K562 (cell line): ENCODE results near the gene LMNA.

Experiments used
- ATF7 ChIP-seq: fragments of 450-650 bp; IDR thresholded peaks from 2 replicates; pipeline ENCODE4 v1.7.1; 2014; ENCODE audit warnings: mild to moderate bottlenecking, moderate library complexity
- CTCF ChIP-seq, 3 experiments: IDR thresholded peaks in 2 of 3; conservative IDR thresholded peaks in 1 of 3; 2 replicates each; pipeline ENCODE4 v1.5.1; 2011 to 2012; ENCODE audit warnings: low read length in 3 of 3, mild to moderate bottlenecking in 3 of 3, control low read depth in 2 of 3, improper control_type of control experiment in 1 of 3, inconsistent platforms in 1 of 3, low read depth in 1 of 3, mixed read lengths in 1 of 3, moderate library complexity in 1 of 3; ENCODE audit not compliant: insufficient read depth in 2 of 3
- ELK1 ChIP-seq: sonication (generic); formaldehyde crosslinking; IDR thresholded peaks from 2 replicates; pipeline ENCODE4 v1.8.1; 2022; ENCODE audit warnings: missing genetic modification reagents
- EZH2 ChIP-seq: IDR thresholded peaks from 2 replicates; pipeline ENCODE4 v1.6.1; 2012; ENCODE audit warnings: low read depth, mild to moderate bottlenecking, inconsistent platforms, low read length, borderline replicate concordance
- KDM1A ChIP-seq, 2 experiments: fragments of 450-650 bp; IDR thresholded peaks; 2 replicates each; pipeline ENCODE4 v1.6.1; 2016; ENCODE audit warnings: mild to moderate bottlenecking in 2 of 2
- MED1 ChIP-seq: sonication (generic); formaldehyde crosslinking; IDR thresholded peaks from 2 replicates; pipeline ENCODE4 v1.8.1; 2023; ENCODE audit warnings: missing genetic modification reagents, borderline replicate concordance
- SMAD1 ChIP-seq: fragments of 150-350 bp; IDR thresholded peaks from 2 replicates; pipeline ENCODE4 v1.6.1; 2014; ENCODE audit warnings: low read length, low read depth; ENCODE audit not compliant: partially characterized antibody
- SMARCA5 ChIP-seq: fragments of 450-650 bp; IDR thresholded peaks from 2 replicates; pipeline ENCODE4 v1.6.1; 2016
- TRIM25 ChIP-seq: fragments of 450-650 bp; IDR thresholded peaks from 2 replicates; pipeline ENCODE4 v1.7.0; 2016; ENCODE audit warnings: borderline replicate concordance
- VEZF1 ChIP-seq: fragments of 200-800 bp; sonication (Bioruptor generic); IDR thresholded peaks from 2 replicates; pipeline ENCODE4 v1.6.1; 2017; ENCODE audit warnings: missing genetic modification characterization, missing compliant biosample characterization
- ZNF311 ChIP-seq: fragments of 250-450 bp; sonication (Bioruptor Pico); IDR thresholded peaks from 2 replicates; pipeline ENCODE4 v1.4.0; 2020; ENCODE audit warnings: mild to moderate bottlenecking, moderate library complexity

- peak; percentile 94 to 98 (median 95) for TF ChIP-seq CTCF (IDR thresholded peaks at IDR 0.05 in 2 of 3, conservative IDR thresholded peaks at IDR 0.05 in 1 of 3; ENCODE audit: insufficient read depth in 2 of 3, low read depth in 1 of 3, low read length in 3 of 3)
- TF ChIP-seq SMARCA5: no peak
- peak; percentile 34 for TF ChIP-seq SMAD1
- TF ChIP-seq MED1 (CRISPR knock-in tag): no peak
- peak; percentile 32; the same call in 1 of the 2 replicates for TF ChIP-seq ATF7
- TF ChIP-seq ZNF311 (CRISPR knock-in tag): no peak
- no peak for TF ChIP-seq ELK1 (CRISPR knock-in tag)
- peak; percentile 51; the same call in 1 of the 2 replicates for TF ChIP-seq VEZF1 (CRISPR knock-in tag)
- no peak for TF ChIP-seq TRIM25
- TF ChIP-seq EZH2: no peak
- no peak for TF ChIP-seq KDM1A (IDR thresholded peaks at IDR 0.05)
Measured at GRCh38 chr1:156096640-156097391, 17.7 kb upstream of the LMNA start.
